H1 (cell line): ENCODE data around the gene S100A6. TPM values are rescaled to one million over a fixed set of nuclear protein-coding genes. Genes with fewer than 3 reads are reported as not detected.

ENCODE experiments used
- CTCF ChIA-PET: fragments of 300-600 bp; sonication (Branson Sonifier 250); formaldehyde crosslinking; loops from one replicate; lab custom pipeline; 2021; ENCODE audit not compliant: partially characterized antibody; lab: Charles Lee
- POLR2A ChIA-PET: fragments of 300-600 bp; sonication (Branson Sonifier 250); formaldehyde crosslinking; loops from one replicate; lab custom pipeline; 2021; ENCODE audit warnings: inconsistent platforms; ENCODE audit not compliant: partially characterized antibody; lab: Charles Lee
- DNase-seq, 2 experiments: peaks; one replicate each; pipeline versions ENCODE4 v3.0.0 to v3.0.0-alpha.2; 2010 to 2022; ENCODE audit warnings: low spot score in 2 of 2, low read depth in 1 of 2, mixed read lengths in 1 of 2
- FAIRE-seq: peaks from 2 replicates; lab custom pipeline; 2011; peaks lifted over from hg19 to GRCh38; lab: Jason Lieb, UNC
- H2AFZ ChIP-seq: 2 replicates; pipeline ENCODE4 v1.8.1; 2012; ENCODE audit warnings: low read length, inconsistent platforms
- H2AK5ac ChIP-seq: 2 replicates; pipeline ENCODE4 v1.6.1; 2013; ENCODE audit warnings: low read depth, low read length
- H2BK120ac ChIP-seq: replicated peaks from 2 replicates; pipeline ENCODE3; 2013; ENCODE audit warnings: low read depth, low read length, inconsistent platforms
- H2BK12ac ChIP-seq: 2 replicates; pipeline ENCODE4 v1.6.1; 2013; ENCODE audit warnings: low read depth, low read length
- H2BK15ac ChIP-seq: 2 replicates; pipeline ENCODE4 v1.6.1; 2013; ENCODE audit warnings: low read length
- H2BK20ac ChIP-seq: 2 replicates; pipeline ENCODE4 v1.6.1; 2013; ENCODE audit warnings: low read length
- H2BK5ac ChIP-seq: 2 replicates; pipeline ENCODE4 v1.6.1; 2013; ENCODE audit warnings: low read depth, low read length
- H3K14ac ChIP-seq: 2 replicates; pipeline ENCODE4 v1.6.1; 2013; ENCODE audit warnings: inconsistent platforms; ENCODE audit not compliant: insufficient read length
- H3K18ac ChIP-seq: 2 replicates; pipeline ENCODE4 v1.6.1; 2013; ENCODE audit warnings: low read length; ENCODE audit errors: extremely low read depth
- H3K23ac ChIP-seq: 2 replicates; pipeline ENCODE4 v1.6.1; 2013; ENCODE audit warnings: inconsistent platforms; ENCODE audit not compliant: insufficient read length
- H3K23me2 ChIP-seq: 2 replicates; pipeline ENCODE4 v1.6.1; 2013; ENCODE audit warnings: low read depth, low read length
- H3K27ac ChIP-seq: 2 replicates; pipeline ENCODE4 v1.6.1; 2011; ENCODE audit warnings: low read depth, low read length, inconsistent platforms
- H3K27me3 ChIP-seq, 4 experiments: replicated peaks in 1 of 4; 1 replicate in 1 of 4; 2 replicates in 3 of 4; pipeline versions ENCODE4 v1.6.1 to v1.8.1; 2011 to 2013; ENCODE audit warnings: low read length in 3 of 4, mild to moderate bottlenecking in 3 of 4, inconsistent platforms in 2 of 4, mixed read lengths in 2 of 4, moderate library complexity in 1 of 4; ENCODE audit not compliant: control insufficient read depth in 3 of 4, insufficient read depth in 3 of 4; ENCODE audit errors: extremely low read depth in 1 of 4
- H3K36me3 ChIP-seq, 4 experiments: 2 replicates each; pipeline versions ENCODE4 v1.6.1 to v1.8.1; 2011 to 2013; ENCODE audit warnings: mild to moderate bottlenecking in 4 of 4, low read length in 3 of 4, moderate library complexity in 2 of 4, control low read depth in 1 of 4, inconsistent platforms in 1 of 4; ENCODE audit not compliant: insufficient read depth in 4 of 4, control insufficient read depth in 2 of 4
- H3K4ac ChIP-seq: replicated peaks from 2 replicates; pipeline ENCODE3; 2013; ENCODE audit warnings: low read length, low read depth, mixed read lengths, inconsistent platforms; ENCODE audit not compliant: insufficient read length
- H3K4me1 ChIP-seq, 4 experiments: replicated peaks in 1 of 4; 1 replicate in 1 of 4; 2 replicates in 3 of 4; pipeline versions ENCODE4 v1.6.1 to v1.8.1; 2011 to 2013; ENCODE audit warnings: low read length in 3 of 4, inconsistent platforms in 2 of 4, mixed read lengths in 1 of 4; ENCODE audit not compliant: insufficient read depth in 4 of 4, control insufficient read depth in 3 of 4
- H3K4me2 ChIP-seq, 2 experiments: 2 replicates each; pipeline versions ENCODE4 v1.6.1 to v1.8.1; 2011 to 2013; ENCODE audit warnings: low read depth in 2 of 2, low read length in 2 of 2, control low read depth in 1 of 2, inconsistent platforms in 1 of 2, mild to moderate bottlenecking in 1 of 2; ENCODE audit not compliant: insufficient read depth in 1 of 2
- H3K4me3 ChIP-seq, 4 experiments: fragments of 200-600, 300-600 bp in 1 of 4; sonication (generic), shearing (Covaris generic), sonication (Bioruptor Twin) in 1 of 4; 2 replicates each; pipeline versions ENCODE4 v1.5.1 to v1.8.1; 2011 to 2016; ENCODE audit warnings: low read length in 4 of 4, low read depth in 3 of 4, control low read depth in 2 of 4, inconsistent platforms in 2 of 4, mild to moderate bottlenecking in 2 of 4, mixed read lengths in 1 of 4, moderate library complexity in 1 of 4; ENCODE audit not compliant: insufficient read depth in 2 of 4; ENCODE audit errors: extremely low read depth in 1 of 4
- H3K56ac ChIP-seq: replicated peaks from 2 replicates; pipeline ENCODE3; 2013; ENCODE audit warnings: low read depth, mild to moderate bottlenecking, mixed read lengths, low read length, inconsistent platforms; ENCODE audit not compliant: insufficient read length
- H3K79me1 ChIP-seq: 2 replicates; pipeline ENCODE4 v1.6.1; 2013; ENCODE audit warnings: low read depth, low read length, control low read depth
- H3K79me2 ChIP-seq, 2 experiments: 2 replicates each; pipeline versions ENCODE4 v1.6.1 to v1.8.1; 2012 to 2013; ENCODE audit warnings: low read length in 2 of 2, mild to moderate bottlenecking in 2 of 2, inconsistent platforms in 1 of 2; ENCODE audit not compliant: insufficient read depth in 2 of 2, control insufficient read depth in 1 of 2
- H3K9ac ChIP-seq, 4 experiments: replicated peaks in 1 of 4; 1 replicate in 1 of 4; 2 replicates in 3 of 4; pipeline versions ENCODE4 v1.6.1 to v1.8.1; 2011 to 2013; ENCODE audit warnings: low read depth in 3 of 4, low read length in 3 of 4, control low read depth in 2 of 4, mild to moderate bottlenecking in 2 of 4, moderate library complexity in 2 of 4, inconsistent platforms in 1 of 4; ENCODE audit errors: extremely low read depth in 1 of 4
- H3K9me3 ChIP-seq, 2 experiments: 2 replicates each; pipeline versions ENCODE4 v1.6.1 to v1.8.1; 2012 to 2013; ENCODE audit warnings: mild to moderate bottlenecking in 2 of 2, moderate library complexity in 2 of 2, control low read depth in 1 of 2, inconsistent platforms in 1 of 2, low read depth in 1 of 2, low read length in 1 of 2, mixed read lengths in 1 of 2; ENCODE audit not compliant: insufficient read depth in 2 of 2
- H4K20me1 ChIP-seq, 2 experiments: replicated peaks in 1 of 2; 2 replicates each; pipeline versions ENCODE3 to v1.8.1; 2011 to 2013; ENCODE audit warnings: inconsistent platforms in 2 of 2, low read length in 2 of 2, mild to moderate bottlenecking in 1 of 2; ENCODE audit not compliant: insufficient read depth in 2 of 2, control insufficient read depth in 1 of 2
- H4K5ac ChIP-seq: 2 replicates; pipeline ENCODE4 v1.6.1; 2013; ENCODE audit warnings: low read length, low read depth, mixed read lengths, inconsistent platforms; ENCODE audit not compliant: insufficient read length
- H4K8ac ChIP-seq: 2 replicates; pipeline ENCODE4 v1.8.0; 2013; ENCODE audit warnings: mild to moderate bottlenecking, moderate library complexity, low read length, inconsistent platforms; ENCODE audit not compliant: insufficient read depth; ENCODE audit errors: extremely low read depth
- H4K91ac ChIP-seq: replicated peaks from 2 replicates; pipeline ENCODE3; 2013; ENCODE audit warnings: low read length, mixed read lengths, inconsistent platforms; ENCODE audit not compliant: insufficient read length
- CHD2 ChIP-seq: IDR thresholded peaks from 2 replicates; pipeline ENCODE4 v1.6.1; 2012; ENCODE audit warnings: low read length, improper control_type of control experiment
- E2F6 ChIP-seq: IDR thresholded peaks from 2 replicates; pipeline ENCODE4 v1.6.1; 2012; ENCODE audit warnings: inconsistent platforms
- JUND ChIP-seq: IDR thresholded peaks from 2 replicates; pipeline ENCODE4 v1.6.1; 2011; ENCODE audit warnings: mild to moderate bottlenecking, improper control_type of control experiment, low read length
- MAX ChIP-seq: IDR thresholded peaks from 2 replicates; pipeline ENCODE4 v1.6.1; 2012; ENCODE audit warnings: inconsistent platforms
- WGBS, 2 experiments: shearing (Covaris generic) in 1 of 2; methylation state at CpG; one replicate each; pipeline versions ENCODE4 v1.1.6 to v1.1.7; 2013 to 2015; ENCODE audit warnings: low lambda C conversion rate in 2 of 2, mixed read lengths in 2 of 2, inconsistent platforms in 1 of 2, low coverage in 1 of 2, missing lambda C conversion rate in 1 of 2; ENCODE audit not compliant: insufficient replicate concordance in 2 of 2, insufficient coverage in 1 of 2, insufficient read length in 1 of 2; ENCODE audit errors: extremely low coverage in 1 of 2, missing lambda C conversion rate in 1 of 2; 5-methylcytosine and 5-hydroxymethylcytosine counted together
- polyA plus RNA-seq, 7 experiments: library from polyadenylated mRNA; depleted of rRNA in 3 of 7; stranded (reverse) in 5 of 7; unstranded in 2 of 7; fragments of >200 nt in 5 of 7; fragments of 200-250 nt in 2 of 7; gene quantifications; 1 replicate in 5 of 7; 2 replicates in 1 of 7; 4 replicates in 1 of 7; pipeline versions ENCODE4 v1.2.1 to v1.2.3, GENCODE V29; 2011 to 2013; ENCODE audit warnings: missing spikeins in 2 of 7, mixed read lengths in 2 of 7
- total RNA-seq: library from RNA; stranded (reverse); fragmentation: NEBNext Ultra II Directional; extraction: Animal tissue kit (Norgen Biotek cat#: 25700); gene quantifications from 2 replicates; pipeline ENCODE4 v1.2.1, GENCODE V29; 2021

Gene S100A6
- total and polyA plus RNA-seq, 2 of the 8 experiments (the other 6 are each of a cell fraction or from before 2014, with no cell fraction given): 11.1 to 63.0 TPM

GRCh38 chr1:153527023-153527682 lies 8.6 kb downstream of the S100A6 start:
- Histone ChIP-seq H3K56ac (no peak overlapping the region), H2BK12ac (peak overlapping the region; percentile 64; the same call in 1 of the 2 replicates), H2BK5ac (no peak overlapping the region), H2AFZ (peak overlapping the region; percentile 66; the same call in 1 of the 2 replicates), H2BK120ac (no peak overlapping the region), H3K27ac (no peak overlapping the region), H3K79me1 (no peaks in the 10 kb centered on the region), H3K79me2 (no peaks in the 10 kb centered on the region), H3K4ac (no peak overlapping the region), H3K4me1 (peaks cover 3 to 6% (median 5%) of the 10 kb centered on the region in 4 experiments; a peak in 4 of 7 replicates), H3K36me3 (no peaks in the 10 kb centered on the region), H3K18ac (no peak overlapping the region), H2AK5ac (no peak overlapping the region), H3K4me2 (no peak overlapping the region), H3K23me2 (no peaks in the 10 kb centered on the region), H3K23ac (no peak overlapping the region), H4K8ac (no peak overlapping the region), H3K9me3 (no peaks in the 10 kb centered on the region), H4K20me1 (no peaks in the 10 kb centered on the region), H3K4me3 (no peak overlapping the region), H2BK20ac (no peak overlapping the region; the same call in 1 of the 2 replicates), H3K14ac (no peak overlapping the region), H2BK15ac (no peak overlapping the region), H3K9ac (no peak overlapping the region), H4K91ac (no peak overlapping the region), H4K5ac (no peak overlapping the region), H3K27me3 (no peaks in the 10 kb centered on the region)
- WGBS, 2 experiments: 74% methylated on average over 7 of the region's 8 CpGs; no CpG with 5 or more reads in 1 of the 2 experiments
- TF ChIP-seq E2F6: peak; percentile 85
- TF ChIP-seq MAX: peak; percentile 71
- no peak for TF ChIP-seq CHD2
- peak; percentile 33; the same call in 1 of the 2 replicates for TF ChIP-seq JUND
- no peak for DNase-seq
- ChIA-PET POLR2A (interaction anchor here (0.9 to 1.3 kb wide), 3 partner anchors 11 to 100 kb away, joined by 3 to 4 read pairs (median 4); partner anchors contain the start of gene S100A13), CTCF (interaction anchor here (0.7 to 4.1 kb wide), 11 partner anchors 10 to 174 kb away, joined by 3 to 19 read pairs (median 5); partner anchors contain the start of genes S100A1 and S100A13)
- FAIRE-seq: no peak
